ENCODE data around the gene PTPN1.
"Not testable (repeated sequence)": the region's sequence is repeated elsewhere in the genome, so short reads cannot be mapped to it uniquely, and the experiment has no call there.

PTPN1 gene

DNA sequence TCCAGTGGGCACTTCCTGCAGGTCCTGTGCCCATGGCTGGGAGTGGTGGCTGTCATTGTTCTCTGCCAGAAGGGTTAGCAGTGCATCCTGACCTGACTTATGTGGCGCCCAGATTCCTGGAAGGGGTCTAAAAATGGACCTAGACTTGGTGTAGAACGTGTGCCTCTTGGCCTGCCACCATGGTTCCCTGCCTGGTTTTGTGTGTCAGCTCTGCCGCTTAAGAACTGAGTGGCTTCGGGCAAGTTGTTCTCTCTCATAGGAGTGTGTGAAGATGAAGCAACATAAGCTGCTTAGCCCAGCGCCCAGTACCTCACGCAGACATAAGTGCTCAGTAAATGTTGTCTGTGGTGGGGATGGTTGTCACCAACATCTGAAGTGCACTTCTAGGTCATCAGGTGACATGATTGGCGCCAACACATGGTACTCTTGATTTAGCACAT lies 52.1 kb downstream of the PTPN1 start:
- Histone ChIP-seq H3K27me3 (replicated peaks; ENCODE audit: control insufficient read depth, insufficient read depth, low read length) (no peaks in the 10 kb centered on the region), H3K4me1 (ENCODE audit: control insufficient read depth, insufficient read depth, low read length) (peaks cover 45% of the 10 kb centered on the region), H3K4me3 (ENCODE audit: low read length) (no peak overlapping the region), H3K36me3 (ENCODE audit: control insufficient read depth, insufficient read depth, low read length, severe bottlenecking) (peaks cover 56% of the 10 kb centered on the region), H3K9me3 (ENCODE audit: control insufficient read depth, low read length) (no peaks in the 10 kb centered on the region), H3K9ac (ENCODE audit: low read length) (no peak overlapping the region)
- no peak for DNase-seq (ENCODE audit: low read depth)

DNA sequence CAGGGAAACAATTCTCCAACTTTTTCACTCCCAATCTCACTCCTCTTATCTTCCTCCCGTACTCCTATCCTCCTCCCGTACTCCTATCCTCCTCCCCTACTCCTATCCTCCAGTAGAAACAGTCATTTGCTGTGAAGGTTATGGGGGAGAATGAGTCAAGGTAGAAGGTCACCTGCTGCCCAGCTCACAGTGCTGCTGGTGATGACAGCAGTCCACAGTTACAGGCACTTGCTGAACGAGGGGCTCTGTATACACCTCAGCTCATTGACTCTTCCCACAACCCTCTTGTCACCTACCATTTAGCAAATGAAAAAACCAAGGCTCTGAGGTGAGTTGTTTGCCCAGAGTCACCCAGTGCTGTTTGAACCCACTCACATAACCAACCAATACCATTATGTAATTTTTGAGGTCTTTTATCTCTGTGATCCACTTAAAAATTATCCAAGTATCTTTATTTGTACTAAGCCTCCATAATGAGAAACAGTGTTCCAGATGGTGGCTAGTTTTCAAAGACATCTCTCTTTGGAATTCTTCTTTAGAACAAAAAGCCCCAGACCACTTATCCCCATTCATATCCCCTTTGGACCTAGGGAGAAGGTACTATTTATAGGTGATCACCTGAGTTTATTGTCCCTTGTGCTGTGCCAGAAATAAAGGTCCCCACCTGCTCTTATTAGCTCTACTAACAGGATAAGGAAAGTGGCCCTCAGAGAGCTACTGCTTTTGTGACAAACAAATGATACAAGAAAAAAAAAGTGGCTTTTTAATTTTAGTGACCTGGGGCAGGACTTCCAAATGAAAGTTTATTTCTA lies 53.2 kb downstream of the PTPN1 start:
- Histone ChIP-seq H3K4me3 (ENCODE audit: low read length) (no peak overlapping the region), H3K9ac (ENCODE audit: low read length) (no peak overlapping the region), H3K27me3 (replicated peaks; ENCODE audit: control insufficient read depth, insufficient read depth, low read length) (no peaks in the 10 kb centered on the region), H3K4me1 (ENCODE audit: control insufficient read depth, insufficient read depth, low read length) (peaks cover 54% of the 10 kb centered on the region), H3K36me3 (ENCODE audit: control insufficient read depth, insufficient read depth, low read length, severe bottlenecking) (peaks cover 57% of the 10 kb centered on the region), H3K9me3 (ENCODE audit: control insufficient read depth, low read length) (no peaks in the 10 kb centered on the region)
- DNase-seq (ENCODE audit: low read depth): no peak

DNA sequence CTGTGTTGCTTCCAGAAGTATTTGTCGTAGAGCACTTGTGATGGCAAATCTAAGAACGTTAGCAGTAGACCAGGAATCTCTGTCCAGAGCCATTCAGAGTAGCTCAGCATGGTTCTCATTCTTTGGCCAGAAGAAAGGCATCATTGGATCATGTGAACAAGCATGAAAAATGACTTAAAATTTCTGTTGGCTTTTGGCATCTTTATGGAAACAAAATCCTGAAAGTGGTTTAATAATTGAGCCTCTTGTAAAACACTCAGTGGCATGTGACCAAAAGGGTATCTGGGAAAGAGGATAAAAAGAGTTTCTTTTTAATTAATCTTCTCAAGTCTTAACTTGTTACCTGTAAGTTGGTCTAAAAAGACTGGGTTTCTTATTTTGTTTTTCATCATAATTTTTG lies 55.2 kb downstream of the PTPN1 start:
- peaks cover 70% of the 10 kb centered on the region for H3K36me3 ChIP-seq (ENCODE audit: control insufficient read depth, insufficient read depth, low read length, severe bottlenecking)
- DNase-seq (ENCODE audit: low read depth): no peak

DNA sequence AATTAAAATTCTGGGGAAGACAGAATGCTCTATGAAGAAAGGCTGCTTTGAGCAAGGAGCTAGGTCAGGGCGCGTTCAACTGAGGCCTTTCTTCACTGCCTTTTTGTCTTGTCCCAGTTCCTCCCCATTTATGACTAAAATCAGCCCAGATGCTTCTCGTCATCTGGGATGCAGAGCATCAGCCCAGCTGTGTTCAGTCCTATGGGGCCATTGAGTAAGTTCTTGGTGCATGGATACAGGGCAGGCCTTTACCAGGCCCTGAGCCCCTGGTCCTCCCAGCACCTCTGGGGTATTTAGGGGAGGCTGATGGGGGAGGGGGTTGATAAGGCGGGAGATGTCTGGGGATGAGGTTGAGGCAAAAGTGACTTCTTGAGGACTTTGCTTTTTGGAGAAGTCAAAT lies 55.7 kb downstream of the PTPN1 start:
- Histone ChIP-seq H3K4me1 (ENCODE audit: control insufficient read depth, insufficient read depth, low read length) (peaks cover 49% of the 10 kb centered on the region), H3K9ac (ENCODE audit: low read length) (no peak overlapping the region), H3K36me3 (ENCODE audit: control insufficient read depth, insufficient read depth, low read length, severe bottlenecking) (peaks cover 70% of the 10 kb centered on the region), H3K9me3 (ENCODE audit: control insufficient read depth, low read length) (no peaks in the 10 kb centered on the region), H3K4me3 (ENCODE audit: low read length) (no peak overlapping the region), H3K27me3 (replicated peaks; ENCODE audit: control insufficient read depth, insufficient read depth, low read length) (no peaks in the 10 kb centered on the region)
- DNase-seq (ENCODE audit: low read depth): no peak

More for the DNA sequence above, 55.2 kb downstream of the PTPN1 start:
- Histone ChIP-seq H3K4me1 (ENCODE audit: control insufficient read depth, insufficient read depth, low read length) (peaks cover 49% of the 10 kb centered on the region), H3K27me3 (replicated peaks; ENCODE audit: control insufficient read depth, insufficient read depth, low read length) (no peaks in the 10 kb centered on the region), H3K9me3 (ENCODE audit: control insufficient read depth, low read length) (no peaks in the 10 kb centered on the region), H3K4me3 (ENCODE audit: low read length) (no peak overlapping the region), H3K9ac (ENCODE audit: low read length) (no peak overlapping the region)

DNA sequence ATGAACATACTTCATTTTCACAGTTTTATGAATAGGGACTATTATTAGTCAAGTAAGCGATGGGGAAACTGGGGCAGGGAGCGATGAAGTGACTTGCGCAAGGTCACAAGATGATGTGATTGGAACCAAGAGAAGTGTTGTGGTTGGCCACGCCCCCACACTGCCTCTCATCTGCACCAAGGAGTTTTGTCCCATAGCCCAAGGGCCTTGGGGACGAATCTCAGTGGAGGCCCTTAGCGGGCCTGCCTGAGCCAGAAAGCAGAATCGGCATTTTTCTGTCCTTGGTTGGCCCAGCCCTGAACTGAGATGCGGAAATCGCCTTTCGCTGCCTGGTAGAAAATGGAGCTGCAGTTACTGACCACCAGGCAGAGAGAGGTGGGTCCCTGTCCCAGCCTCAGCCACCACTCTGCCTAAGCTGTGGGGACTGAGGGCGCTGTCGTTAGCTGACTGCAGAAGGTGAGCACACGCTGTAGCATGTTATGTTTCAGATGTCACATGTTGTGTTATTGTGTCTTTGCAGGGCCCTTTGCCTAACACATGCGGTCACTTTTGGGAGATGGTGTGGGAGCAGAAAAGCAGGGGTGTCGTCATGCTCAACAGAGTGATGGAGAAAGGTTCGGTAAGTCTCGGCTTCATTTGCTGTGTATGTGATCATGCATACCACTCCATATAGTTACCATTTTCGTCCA lies 57.8 kb downstream of the PTPN1 start:
- peaks cover 48% of the 10 kb centered on the region for H3K4me1 ChIP-seq (ENCODE audit: control insufficient read depth, insufficient read depth, low read length)
- H3K9me3 ChIP-seq (ENCODE audit: control insufficient read depth, low read length): no peaks in the 10 kb centered on the region
- no peak for DNase-seq (ENCODE audit: low read depth)
- H3K27me3 ChIP-seq (replicated peaks; ENCODE audit: control insufficient read depth, insufficient read depth, low read length): no peaks in the 10 kb centered on the region
- no peak overlapping the region for H3K9ac ChIP-seq (ENCODE audit: low read length)
- no peak overlapping the region for H3K4me3 ChIP-seq (ENCODE audit: low read length)
- H3K36me3 ChIP-seq (ENCODE audit: control insufficient read depth, insufficient read depth, low read length, severe bottlenecking): peaks cover 53% of the 10 kb centered on the region

DNA sequence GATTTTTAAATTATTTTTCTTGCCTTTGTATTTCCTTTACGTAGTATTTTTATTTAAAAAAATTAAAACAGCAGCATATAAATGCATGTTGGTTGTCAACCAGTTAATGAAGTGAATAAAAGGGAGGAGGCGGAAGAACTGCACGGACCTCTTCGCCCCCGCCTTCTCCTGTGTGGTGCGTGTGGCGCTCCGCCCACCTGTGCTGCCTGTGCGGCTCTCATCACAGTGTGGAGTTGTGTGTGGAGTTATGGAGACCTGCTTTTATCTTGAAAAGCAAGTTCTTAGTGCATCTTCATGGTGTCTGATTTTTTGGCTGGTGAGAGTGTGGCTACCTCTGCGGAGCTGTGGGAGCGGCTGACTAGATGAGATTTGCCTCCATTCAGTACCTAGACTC lies 58.4 kb downstream of the PTPN1 start:
- Histone ChIP-seq H3K4me3 (ENCODE audit: low read length) (no peak overlapping the region), H3K36me3 (ENCODE audit: control insufficient read depth, insufficient read depth, low read length, severe bottlenecking) (peaks cover 47% of the 10 kb centered on the region), H3K4me1 (ENCODE audit: control insufficient read depth, insufficient read depth, low read length) (peaks cover 54% of the 10 kb centered on the region), H3K9ac (ENCODE audit: low read length) (no peak overlapping the region), H3K9me3 (ENCODE audit: control insufficient read depth, low read length) (no peaks in the 10 kb centered on the region), H3K27me3 (replicated peaks; ENCODE audit: control insufficient read depth, insufficient read depth, low read length) (no peaks in the 10 kb centered on the region)
- no peak for DNase-seq (ENCODE audit: low read depth)

DNA sequence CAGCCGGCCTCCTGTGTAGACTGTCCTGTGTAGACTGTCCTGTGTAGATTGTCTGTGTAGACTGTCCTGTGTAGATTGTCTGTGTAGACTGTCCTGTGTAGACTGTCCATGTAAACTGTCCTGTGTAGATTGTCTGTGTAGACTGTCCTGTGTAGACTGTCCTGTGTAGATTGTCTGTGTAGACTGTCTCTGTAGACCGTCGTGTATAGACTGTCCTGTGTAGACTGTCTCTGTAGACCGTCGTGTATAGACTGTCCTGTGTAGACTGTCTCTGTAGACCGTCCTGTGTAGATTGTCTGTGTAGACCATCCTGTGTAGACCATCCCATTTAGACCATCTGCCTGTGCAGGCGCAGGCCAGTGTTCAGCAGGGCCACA lies 59.3 kb downstream of the PTPN1 start:
- Histone ChIP-seq H3K36me3 (ENCODE audit: control insufficient read depth, insufficient read depth, low read length, severe bottlenecking) (peaks cover 49% of the 10 kb centered on the region), H3K4me1 (ENCODE audit: control insufficient read depth, insufficient read depth, low read length) (peaks cover 63% of the 10 kb centered on the region)
- H3K9ac ChIP-seq (ENCODE audit: low read length); H3K9me3 ChIP-seq (ENCODE audit: control insufficient read depth, low read length); DNase-seq (ENCODE audit: low read depth); H3K27me3 ChIP-seq (replicated peaks; ENCODE audit: control insufficient read depth, insufficient read depth, low read length); H3K4me3 ChIP-seq (ENCODE audit: low read length): not testable (repeated sequence)

DNA sequence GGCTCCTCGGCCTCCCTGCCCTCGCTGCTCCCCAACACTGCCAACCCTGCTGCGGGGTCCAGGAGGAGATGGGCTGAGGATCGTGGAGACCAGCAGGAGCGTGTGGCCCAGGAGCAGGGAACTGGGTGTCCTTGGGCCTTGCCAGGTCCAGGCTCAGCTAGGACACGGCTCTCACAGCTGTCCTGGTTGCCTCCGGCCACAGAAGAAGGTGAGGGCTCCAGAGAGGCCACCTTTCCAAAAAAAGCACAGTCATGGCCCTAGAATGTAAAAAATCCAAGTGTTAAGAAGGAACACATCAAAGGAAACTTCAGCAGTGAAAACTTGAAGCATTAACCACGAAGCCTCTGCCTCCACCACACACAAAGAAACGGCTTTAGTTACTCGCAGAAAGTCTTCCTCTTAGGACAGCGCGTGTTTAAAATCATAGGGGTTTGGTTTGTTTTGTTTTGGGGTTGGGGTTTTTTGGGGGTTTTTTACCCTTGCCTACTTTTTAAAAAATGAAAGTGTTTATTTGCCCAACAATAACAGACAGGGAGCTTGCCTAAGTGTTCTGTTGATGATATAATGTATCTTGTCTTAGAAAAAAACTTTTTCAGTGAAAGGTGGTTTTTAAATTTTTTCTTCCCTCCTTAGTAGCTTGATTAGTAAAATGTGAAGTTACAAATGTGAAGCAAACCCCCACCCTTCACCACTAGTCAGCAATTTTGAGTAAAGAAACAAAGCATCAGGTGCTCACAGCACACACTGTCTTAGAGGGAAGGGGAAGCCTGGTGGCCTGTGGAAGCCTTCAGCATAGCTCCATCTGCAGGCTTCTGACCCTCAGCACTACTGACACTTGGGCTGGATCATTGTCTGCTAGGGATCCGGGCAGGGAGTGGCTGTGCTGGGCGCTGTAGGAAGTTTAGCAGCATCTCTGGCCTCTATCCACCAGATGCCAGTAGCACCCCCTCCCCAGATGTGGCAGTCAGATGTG lies 60.0 kb downstream of the PTPN1 start:
- H3K4me3 ChIP-seq (ENCODE audit: low read length): no peak overlapping the region
- H3K9me3 ChIP-seq (ENCODE audit: control insufficient read depth, low read length): no peaks in the 10 kb centered on the region
- H3K36me3 ChIP-seq (ENCODE audit: control insufficient read depth, insufficient read depth, low read length, severe bottlenecking): peaks cover 51% of the 10 kb centered on the region
- DNase-seq (ENCODE audit: low read depth): peak; percentile 31
- H3K9ac ChIP-seq (ENCODE audit: low read length): no peak overlapping the region
- H3K4me1 ChIP-seq (ENCODE audit: control insufficient read depth, insufficient read depth, low read length): peaks cover 70% of the 10 kb centered on the region
- no peaks in the 10 kb centered on the region for H3K27me3 ChIP-seq (replicated peaks; ENCODE audit: control insufficient read depth, insufficient read depth, low read length)

DNA sequence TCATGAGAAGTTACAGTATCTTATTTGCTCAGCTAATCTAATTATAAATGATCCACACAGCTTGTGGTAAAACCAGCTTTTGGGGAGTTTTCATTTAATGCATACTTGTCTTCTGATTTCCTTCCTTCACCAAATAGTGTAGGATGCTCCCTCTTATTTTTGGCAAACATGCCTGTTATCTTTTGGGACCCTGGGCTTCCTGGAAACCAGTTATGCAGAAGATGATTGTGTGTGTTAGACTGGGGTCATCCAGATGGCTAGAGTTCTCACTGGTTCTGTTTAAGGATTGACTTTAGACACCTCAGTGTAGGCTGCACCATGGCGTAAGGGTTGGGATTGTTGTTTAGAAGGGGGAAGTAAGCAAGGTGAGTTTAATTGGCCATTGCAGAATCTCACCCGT lies 61.3 kb downstream of the PTPN1 start:
- peaks cover 45% of the 10 kb centered on the region for H3K36me3 ChIP-seq (ENCODE audit: control insufficient read depth, insufficient read depth, low read length, severe bottlenecking)
- H3K9ac ChIP-seq (ENCODE audit: low read length): no peak overlapping the region
- no peak overlapping the region for H3K4me3 ChIP-seq (ENCODE audit: low read length)
- DNase-seq (ENCODE audit: low read depth): no peak
- no peaks in the 10 kb centered on the region for H3K9me3 ChIP-seq (ENCODE audit: control insufficient read depth, low read length)
- H3K27me3 ChIP-seq (replicated peaks; ENCODE audit: control insufficient read depth, insufficient read depth, low read length): no peaks in the 10 kb centered on the region
- H3K4me1 ChIP-seq (ENCODE audit: control insufficient read depth, insufficient read depth, low read length): peaks cover 71% of the 10 kb centered on the region

DNA sequence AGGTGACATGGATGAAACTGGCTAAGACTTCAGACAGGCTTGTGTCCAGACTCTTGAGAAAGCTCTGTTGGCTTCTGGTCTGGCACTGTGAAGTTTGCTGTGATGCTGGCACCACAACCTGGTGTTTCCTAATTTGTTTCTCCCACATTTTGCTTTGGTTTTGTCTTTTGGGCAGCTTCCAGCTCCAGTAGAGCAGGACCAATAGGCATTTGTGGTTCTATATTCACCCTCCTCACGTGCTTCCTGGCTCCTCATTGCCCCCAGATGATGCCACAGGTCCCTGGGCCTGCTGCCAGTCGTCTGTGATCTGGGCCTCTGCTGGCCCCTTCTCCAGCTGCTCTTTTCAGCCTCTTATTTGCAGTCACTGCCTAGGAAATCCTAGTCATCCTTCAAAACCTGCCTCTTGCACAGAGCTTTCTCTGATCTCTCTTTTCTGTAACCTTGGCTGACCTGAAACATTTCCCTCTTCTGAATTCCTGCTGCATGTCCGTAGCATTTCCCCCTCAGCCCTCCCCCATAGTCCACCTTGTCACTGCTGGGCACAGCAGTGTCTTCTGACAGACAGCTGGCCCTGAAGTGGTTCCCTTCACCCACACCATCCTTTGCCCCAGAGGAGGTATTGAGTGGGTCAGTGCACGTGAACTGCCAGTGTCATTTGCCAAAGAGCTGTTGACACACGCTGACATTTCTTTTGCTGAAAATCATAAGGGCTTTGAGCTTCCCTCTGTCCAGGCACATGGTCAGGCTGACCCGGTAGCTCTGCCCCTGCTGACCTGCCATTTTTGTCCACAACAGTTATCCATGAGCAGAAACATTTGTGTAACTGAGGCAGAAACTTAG lies 63.0 kb downstream of the PTPN1 start:
- Histone ChIP-seq H3K9ac (ENCODE audit: low read length) (peak overlapping the region; percentile 61), H3K4me1 (ENCODE audit: control insufficient read depth, insufficient read depth, low read length) (peaks cover 57% of the 10 kb centered on the region), H3K36me3 (ENCODE audit: control insufficient read depth, insufficient read depth, low read length, severe bottlenecking) (peaks cover 48% of the 10 kb centered on the region), H3K4me3 (ENCODE audit: low read length) (peak overlapping the region; percentile 31), H3K27me3 (replicated peaks; ENCODE audit: control insufficient read depth, insufficient read depth, low read length) (no peaks in the 10 kb centered on the region), H3K9me3 (ENCODE audit: control insufficient read depth, low read length) (no peaks in the 10 kb centered on the region)
- DNase-seq (ENCODE audit: low read depth): peak; percentile 77
